ENCODE data around the gene GRK3.

GRCh38 chr22:25688627-25689026 is 124.2 kb downstream of the GRK3 start:
- TF ChIP-seq CTCF (IDR thresholded peaks at IDR 0.05) (no peak), POLR2A (IDR thresholded peaks at IDR 0.05) (no peak), POLR2AphosphoS5 (IDR thresholded peaks at IDR 0.05) (no peak), EP300 (IDR thresholded peaks at IDR 0.05) (no peak)
